Upper lobe of right lung (tissue), 1 donor: ENCODE results near the gene LAMC1. TPM values are rescaled to one million over a fixed set of nuclear protein-coding genes. Genes with fewer than 3 reads are reported as not detected.

Experiments
- ATAC-seq: fragments of 200-7000 bp; cut with Tn5 transposase; one replicate; pipeline ENCODE4 v1.9.1; 2020; ENCODE audit warnings: mild to moderate bottlenecking, moderate library complexity
- DNase-seq: peaks from one replicate; pipeline ENCODE4 v3.0.0-alpha.2; 2020
- H3K27ac ChIP-seq: fragments of 200-600 bp; one replicate; pipeline ENCODE4 v1.8.0; 2022
- H3K27me3 ChIP-seq: fragments of 200-600 bp; one replicate; pipeline ENCODE4 v1.8.0; 2022; ENCODE audit warnings: mild to moderate bottlenecking
- H3K36me3 ChIP-seq: fragments of 200-600 bp; one replicate; pipeline ENCODE4 v1.8.0; 2022
- H3K4me1 ChIP-seq: fragments of 200-600 bp; one replicate; pipeline ENCODE4 v1.8.0; 2022
- H3K4me3 ChIP-seq: fragments of 200-600 bp; one replicate; pipeline ENCODE4 v1.8.0; 2022; ENCODE audit warnings: mild to moderate bottlenecking
- H3K9me3 ChIP-seq: fragments of 200-600 bp; one replicate; pipeline ENCODE4 v1.8.0; 2022
- intact Hi-C: fragments of 100-400 bp; cut with DNase I; formaldehyde crosslinking; loops from one replicate; pipeline ENCODE4 v1.11.0; 2022
- long read RNA-seq: library from polyadenylated mRNA; unstranded; transcript quantifications from one replicate; pipeline ENCODE4 v2.0.0, GENCODE V29; 2021
- total RNA-seq: library from RNA; stranded (reverse); fragmentation: NEBNext Ultra II Directional; extraction: Animal tissue kit (Norgen Biotek cat#: 25700); gene quantifications from one replicate; pipeline ENCODE4 v1.2.1, GENCODE V29; 2021
- TF ChIP-seq, protein P1 (sequence below): fragments of 200-600 bp; IDR thresholded peaks from one replicate; pipeline ENCODE4 v1.8.0; 2022; ENCODE audit warnings: antibody characterized with exemption
- donor health status: DM: no; HTN: yes; CAD: no; lungs with severe emphysema.

LAMC1 gene
- 120 TPM for total RNA-seq
- long read RNA-seq, full-length matches to known transcripts: 40 of 113 reads
- long read RNA-seq, partial matches to known transcripts: 67 of 113 reads
- long read RNA-seq, other reads (novel, unspliced or antisense): 6 of 113 reads

DNA sequence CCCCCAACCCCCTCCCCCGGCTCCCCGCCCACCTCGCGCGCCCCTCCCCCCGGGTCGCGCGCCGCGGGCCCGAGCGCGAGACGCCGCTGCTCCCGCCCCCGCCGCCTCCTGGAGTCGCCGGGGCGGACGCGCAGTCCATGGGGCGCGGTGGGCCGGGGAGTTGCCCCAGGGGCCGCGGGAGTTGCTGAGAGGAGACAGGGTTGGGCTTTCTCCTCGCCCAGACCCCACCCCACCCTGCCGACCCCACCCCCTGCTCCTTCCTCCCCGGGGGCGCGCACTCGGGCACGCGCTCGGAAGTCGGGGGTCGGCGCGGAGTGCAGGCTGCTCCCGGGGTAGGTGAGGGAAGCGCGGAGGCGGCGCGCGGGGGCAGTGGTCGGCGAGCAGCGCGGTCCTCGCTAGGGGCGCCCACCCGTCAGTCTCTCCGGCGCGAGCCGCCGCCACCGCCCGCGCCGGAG, at the start of gene LAMC1:
TSS of gene LAMC1 (plus strand) at position 275 of the 455 bp plus-strand sequence. CDS start 297 bp downstream, outside the sequence.
- TF ChIP-seq, protein P1, sequence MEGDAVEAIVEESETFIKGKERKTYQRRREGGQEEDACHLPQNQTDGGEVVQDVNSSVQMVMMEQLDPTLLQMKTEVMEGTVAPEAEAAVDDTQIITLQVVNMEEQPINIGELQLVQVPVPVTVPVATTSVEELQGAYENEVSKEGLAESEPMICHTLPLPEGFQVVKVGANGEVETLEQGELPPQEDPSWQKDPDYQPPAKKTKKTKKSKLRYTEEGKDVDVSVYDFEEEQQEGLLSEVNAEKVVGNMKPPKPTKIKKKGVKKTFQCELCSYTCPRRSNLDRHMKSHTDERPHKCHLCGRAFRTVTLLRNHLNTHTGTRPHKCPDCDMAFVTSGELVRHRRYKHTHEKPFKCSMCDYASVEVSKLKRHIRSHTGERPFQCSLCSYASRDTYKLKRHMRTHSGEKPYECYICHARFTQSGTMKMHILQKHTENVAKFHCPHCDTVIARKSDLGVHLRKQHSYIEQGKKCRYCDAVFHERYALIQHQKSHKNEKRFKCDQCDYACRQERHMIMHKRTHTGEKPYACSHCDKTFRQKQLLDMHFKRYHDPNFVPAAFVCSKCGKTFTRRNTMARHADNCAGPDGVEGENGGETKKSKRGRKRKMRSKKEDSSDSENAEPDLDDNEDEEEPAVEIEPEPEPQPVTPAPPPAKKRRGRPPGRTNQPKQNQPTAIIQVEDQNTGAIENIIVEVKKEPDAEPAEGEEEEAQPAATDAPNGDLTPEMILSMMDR: no peak
- H3K4me3 ChIP-seq: peak within 1 kb of the TSS; percentile 73
- intact Hi-C loops: no loop called here
- no peaks in the 10 kb centered on the region for H3K9me3 ChIP-seq
- peak within 1 kb of the TSS; percentile 98 for H3K27ac ChIP-seq
- peak; percentile 87 for DNase-seq
- peaks cover 23% of the 10 kb centered on the region for H3K4me1 ChIP-seq
- H3K36me3 ChIP-seq: no peaks in the 10 kb centered on the region
- H3K27me3 ChIP-seq: no peaks in the 10 kb centered on the region
- peak; percentile 81 for ATAC-seq

DNA sequence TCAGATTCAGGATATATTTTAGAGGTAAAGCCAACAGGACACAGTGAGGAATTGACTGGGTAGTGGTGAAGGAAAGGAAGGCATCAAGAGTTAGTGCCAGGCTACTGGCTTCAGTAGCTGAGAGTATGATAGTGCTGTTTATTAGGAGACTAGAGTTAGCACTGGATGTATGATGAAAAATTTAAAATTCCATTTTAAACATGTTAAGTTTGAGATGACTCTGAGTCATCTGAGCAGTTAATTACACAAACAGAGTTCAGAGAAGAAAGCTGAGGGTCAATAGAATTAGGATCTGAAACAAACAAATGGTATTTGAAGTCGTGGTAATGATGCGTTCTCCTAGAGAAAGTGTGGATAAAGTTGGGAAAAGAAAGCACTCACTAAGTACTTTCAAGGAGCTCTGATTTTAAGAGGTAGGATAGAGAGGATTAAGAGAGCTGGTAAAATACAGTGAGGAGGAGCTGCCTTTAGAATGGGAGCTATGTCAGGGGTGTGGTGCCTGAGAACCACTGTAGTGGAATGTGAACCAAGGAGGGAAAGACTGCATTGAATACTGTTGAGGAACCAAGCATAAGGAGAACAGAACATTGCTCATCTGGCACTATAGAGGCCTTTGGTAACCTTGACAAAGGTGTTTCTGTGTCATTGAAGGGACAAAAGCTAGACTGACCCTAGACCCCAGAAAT, 48.6 kb upstream of the LAMC1 start:
- no peaks in the 10 kb centered on the region for H3K9me3 ChIP-seq
- no peak overlapping the region for H3K27ac ChIP-seq
- H3K27me3 ChIP-seq: no peaks in the 10 kb centered on the region
- H3K4me1 ChIP-seq: no peaks in the 10 kb centered on the region
- intact Hi-C loops: no loop called here
- no peak overlapping the region for H3K4me3 ChIP-seq
- DNase-seq: no peak
- TF ChIP-seq, protein P1: no peak
- no peaks in the 10 kb centered on the region for H3K36me3 ChIP-seq
- peak; percentile 52 for ATAC-seq

DNA sequence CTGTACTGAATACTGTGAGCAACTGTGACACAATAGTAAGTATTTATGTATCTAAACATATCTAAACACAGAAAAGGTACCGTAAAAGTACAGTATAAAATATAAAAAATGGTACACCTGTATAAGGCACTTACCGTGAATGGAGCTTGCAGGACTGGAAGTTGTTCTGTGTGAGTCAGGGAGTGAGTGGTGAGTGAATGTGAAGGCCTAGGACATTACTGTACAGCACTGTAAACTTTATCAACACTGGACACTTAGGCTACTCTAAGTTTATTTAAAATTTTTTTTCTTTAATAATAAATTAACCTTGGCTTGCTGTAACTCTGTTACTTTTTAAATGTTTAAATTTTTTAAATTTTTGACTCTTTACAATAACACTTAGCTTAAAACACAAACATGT, 45.7 kb upstream of the LAMC1 start:
- Histone ChIP-seq H3K27me3 (no peaks in the 10 kb centered on the region), H3K27ac (no peak overlapping the region), H3K36me3 (no peaks in the 10 kb centered on the region), H3K4me3 (no peak overlapping the region), H3K4me1 (no peaks in the 10 kb centered on the region), H3K9me3 (no peaks in the 10 kb centered on the region)
- TF ChIP-seq, protein P1: no peak
- DNase-seq: no peak
- no peak for ATAC-seq
- intact Hi-C loops: no loop called here

DNA sequence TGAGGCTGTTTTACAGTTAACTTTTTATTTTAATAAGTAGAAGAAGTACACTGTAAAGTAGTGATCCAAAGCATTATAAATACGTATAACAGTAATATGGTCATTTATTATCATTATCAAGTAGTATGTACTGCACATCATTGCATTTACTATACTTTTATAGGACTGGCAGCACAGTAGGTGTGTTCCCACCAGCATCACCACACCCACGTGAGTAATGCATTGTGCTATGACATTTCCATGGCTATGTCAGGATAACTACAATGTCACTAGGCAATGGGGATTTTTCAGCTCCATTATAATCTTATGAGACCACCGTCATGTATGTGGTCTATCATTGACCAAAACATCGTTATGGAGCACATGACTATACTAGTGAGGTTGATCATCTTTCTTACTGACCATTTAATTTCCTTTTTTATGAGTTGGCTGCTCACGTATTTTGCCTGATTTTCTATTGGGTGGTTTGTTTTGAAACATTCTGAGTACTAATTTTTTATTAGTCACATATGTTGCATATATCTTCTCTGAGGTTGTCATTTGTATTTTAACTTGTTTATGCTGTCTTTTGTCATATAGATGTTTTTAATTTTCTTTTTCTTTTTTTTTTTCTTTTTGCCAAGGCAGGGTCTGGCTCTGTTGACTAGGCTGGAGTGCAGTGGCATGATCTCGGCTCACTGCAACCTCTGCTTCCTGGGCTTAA, 44.9 kb upstream of the LAMC1 start:
- no peak for DNase-seq
- intact Hi-C loops: no loop called here
- no peaks in the 10 kb centered on the region for H3K4me1 ChIP-seq
- H3K36me3 ChIP-seq: no peaks in the 10 kb centered on the region
- H3K9me3 ChIP-seq: no peaks in the 10 kb centered on the region
- no peaks in the 10 kb centered on the region for H3K27me3 ChIP-seq
- TF ChIP-seq, protein P1: no peak
- H3K27ac ChIP-seq: no peak overlapping the region
- no peak overlapping the region for H3K4me3 ChIP-seq
- ATAC-seq: no peak

DNA sequence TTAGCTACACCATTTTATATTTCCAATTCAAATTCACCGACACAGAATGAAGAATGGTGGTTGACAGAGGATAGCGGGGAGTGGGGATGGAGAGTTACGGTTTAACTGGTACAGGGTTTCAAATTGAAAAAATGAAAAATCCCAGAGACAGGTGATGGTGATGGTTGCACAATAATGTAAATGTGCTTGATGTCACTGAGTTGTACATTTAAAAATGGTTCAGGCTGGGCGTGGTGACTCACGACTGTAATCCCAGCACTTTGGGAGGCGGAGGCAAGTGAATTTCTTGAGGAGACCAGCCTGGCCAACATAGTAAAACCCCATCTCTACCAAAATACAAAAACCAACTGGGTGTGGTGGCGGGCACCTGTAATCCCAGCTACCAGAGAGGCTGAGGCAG, 39.1 kb upstream of the LAMC1 start:
- H3K4me3 ChIP-seq: no peak overlapping the region
- TF ChIP-seq, protein P1: no peak
- H3K36me3 ChIP-seq: no peaks in the 10 kb centered on the region
- H3K27ac ChIP-seq: no peak overlapping the region
- H3K9me3 ChIP-seq: no peaks in the 10 kb centered on the region
- DNase-seq: no peak
- no peaks in the 10 kb centered on the region for H3K27me3 ChIP-seq
- ATAC-seq: no peak
- intact Hi-C loops: no loop called here
- H3K4me1 ChIP-seq: no peaks in the 10 kb centered on the region
